Measurements from ENCODE around the gene IFNA10. TPM values are rescaled to one million over a fixed set of nuclear protein-coding genes. Genes with fewer than 3 reads are reported as not detected.
"Not testable (repeated sequence)": the region's sequence is repeated elsewhere in the genome, so short reads cannot be mapped to it uniquely, and the experiment has no call there.

Gene IFNA10
- not detected for total RNA-seq

DNA sequence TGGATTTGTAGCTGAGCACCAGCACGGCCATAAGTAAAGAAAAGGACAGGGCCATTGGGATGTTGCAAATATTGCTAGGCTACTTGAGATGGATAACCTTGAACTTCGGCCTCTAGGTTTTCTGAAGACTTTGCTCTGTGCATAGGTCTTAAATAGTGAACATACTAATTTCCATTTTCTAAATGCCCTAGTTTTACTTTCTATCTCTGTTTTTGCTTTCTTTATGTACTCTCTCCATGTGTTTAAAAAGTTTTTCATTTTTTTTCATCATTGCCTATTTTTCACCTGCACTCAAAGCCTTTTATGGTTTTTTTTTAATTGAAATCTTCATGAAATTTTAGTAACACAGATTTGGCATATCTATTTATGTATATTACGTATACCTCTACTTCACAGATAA, at the start of gene IFNA10:
TSS of gene IFNA10 (minus strand) at position 101 of the 400 bp plus-strand sequence. CDS start at position 55, 46 bp downstream.
- H3K27me3 ChIP-seq; intact Hi-C loops (cut with DNase I; ENCODE audit: low total_unique reads); H3K36me3 ChIP-seq; H3K4me1 ChIP-seq; H3K4me3 ChIP-seq; in situ Hi-C loops (cut with MboI; ENCODE audit: low pct_ligation_motif_present in 1 of 4, low pct_unique_long_range_greater_than_20kb in 1 of 4, low sequenced_read_pairs in 3 of 4); DNase-seq; H3K9me3 ChIP-seq; H3K27ac ChIP-seq: not testable (repeated sequence)
- WGBS, 2 donors (ENCODE audit: low coverage in 1 of 2): 81 to 89% methylated on average over 2 to 3 of the region's 3 CpGs

DNA sequence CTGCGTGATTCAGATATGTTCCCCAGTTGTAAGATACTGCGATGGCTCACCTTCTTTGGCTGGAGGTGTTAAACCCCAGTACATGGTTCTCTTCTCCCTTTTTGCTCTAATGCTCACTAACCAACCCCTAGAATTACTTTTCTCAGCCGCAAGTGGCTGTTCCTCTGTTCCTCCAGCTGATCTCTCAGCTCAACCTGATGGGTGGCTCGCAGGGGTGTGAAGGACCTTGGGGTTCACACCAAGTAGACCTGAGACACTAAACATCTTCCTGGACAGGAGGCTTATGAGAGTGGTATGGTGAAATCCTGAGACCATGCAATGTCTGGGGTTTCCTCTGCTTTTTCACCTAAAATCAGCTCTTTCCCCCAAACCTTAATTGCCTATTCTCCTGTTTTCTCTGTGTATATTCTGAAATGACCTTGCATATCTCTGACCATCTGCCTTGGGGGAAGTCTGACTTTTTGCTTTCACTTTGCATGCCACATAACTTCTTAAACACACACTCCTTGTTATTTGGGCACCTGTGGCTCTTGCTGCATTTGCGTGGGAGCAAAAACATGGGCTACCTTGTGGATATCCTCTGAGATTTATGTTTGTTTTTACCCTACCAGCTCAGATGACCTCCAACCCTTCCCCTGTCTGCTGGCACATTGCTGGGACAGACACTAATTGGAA, 48.7 kb upstream of the IFNA10 start:
- DNase-seq: no peak
- intact Hi-C loops (cut with DNase I; ENCODE audit: low total_unique reads): no loop called here
- Histone ChIP-seq H3K27ac (no peak overlapping the region), H3K36me3 (no peaks in the 10 kb centered on the region), H3K4me3 (no peak overlapping the region), H3K9me3 (no peaks in the 10 kb centered on the region), H3K4me1 (peaks cover 0 to 6% (median 0%) of the 10 kb centered on the region in 4 donors), H3K27me3 (peaks cover 8% of the 10 kb centered on the region)
- in situ Hi-C loops (cut with MboI; ENCODE audit: low pct_ligation_motif_present in 1 of 4, low pct_unique_long_range_greater_than_20kb in 1 of 4, low sequenced_read_pairs in 3 of 4): no loop called here
- WGBS, 2 donors (ENCODE audit: low coverage in 1 of 2): 62 to 75% methylated on average over 4 to 5 of the region's 5 CpGs
- TF ChIP-seq EP300 (IDR thresholded peaks at IDR 0.05; ENCODE audit: low read depth): no peak
- TF ChIP-seq, protein P1, sequence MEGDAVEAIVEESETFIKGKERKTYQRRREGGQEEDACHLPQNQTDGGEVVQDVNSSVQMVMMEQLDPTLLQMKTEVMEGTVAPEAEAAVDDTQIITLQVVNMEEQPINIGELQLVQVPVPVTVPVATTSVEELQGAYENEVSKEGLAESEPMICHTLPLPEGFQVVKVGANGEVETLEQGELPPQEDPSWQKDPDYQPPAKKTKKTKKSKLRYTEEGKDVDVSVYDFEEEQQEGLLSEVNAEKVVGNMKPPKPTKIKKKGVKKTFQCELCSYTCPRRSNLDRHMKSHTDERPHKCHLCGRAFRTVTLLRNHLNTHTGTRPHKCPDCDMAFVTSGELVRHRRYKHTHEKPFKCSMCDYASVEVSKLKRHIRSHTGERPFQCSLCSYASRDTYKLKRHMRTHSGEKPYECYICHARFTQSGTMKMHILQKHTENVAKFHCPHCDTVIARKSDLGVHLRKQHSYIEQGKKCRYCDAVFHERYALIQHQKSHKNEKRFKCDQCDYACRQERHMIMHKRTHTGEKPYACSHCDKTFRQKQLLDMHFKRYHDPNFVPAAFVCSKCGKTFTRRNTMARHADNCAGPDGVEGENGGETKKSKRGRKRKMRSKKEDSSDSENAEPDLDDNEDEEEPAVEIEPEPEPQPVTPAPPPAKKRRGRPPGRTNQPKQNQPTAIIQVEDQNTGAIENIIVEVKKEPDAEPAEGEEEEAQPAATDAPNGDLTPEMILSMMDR (IDR thresholded peaks at IDR 0.05): no peak
- no peak for TF ChIP-seq POLR2A (IDR thresholded peaks at IDR 0.05)
- no peak for TF ChIP-seq POLR2AphosphoS5 (IDR thresholded peaks at IDR 0.05)

DNA sequence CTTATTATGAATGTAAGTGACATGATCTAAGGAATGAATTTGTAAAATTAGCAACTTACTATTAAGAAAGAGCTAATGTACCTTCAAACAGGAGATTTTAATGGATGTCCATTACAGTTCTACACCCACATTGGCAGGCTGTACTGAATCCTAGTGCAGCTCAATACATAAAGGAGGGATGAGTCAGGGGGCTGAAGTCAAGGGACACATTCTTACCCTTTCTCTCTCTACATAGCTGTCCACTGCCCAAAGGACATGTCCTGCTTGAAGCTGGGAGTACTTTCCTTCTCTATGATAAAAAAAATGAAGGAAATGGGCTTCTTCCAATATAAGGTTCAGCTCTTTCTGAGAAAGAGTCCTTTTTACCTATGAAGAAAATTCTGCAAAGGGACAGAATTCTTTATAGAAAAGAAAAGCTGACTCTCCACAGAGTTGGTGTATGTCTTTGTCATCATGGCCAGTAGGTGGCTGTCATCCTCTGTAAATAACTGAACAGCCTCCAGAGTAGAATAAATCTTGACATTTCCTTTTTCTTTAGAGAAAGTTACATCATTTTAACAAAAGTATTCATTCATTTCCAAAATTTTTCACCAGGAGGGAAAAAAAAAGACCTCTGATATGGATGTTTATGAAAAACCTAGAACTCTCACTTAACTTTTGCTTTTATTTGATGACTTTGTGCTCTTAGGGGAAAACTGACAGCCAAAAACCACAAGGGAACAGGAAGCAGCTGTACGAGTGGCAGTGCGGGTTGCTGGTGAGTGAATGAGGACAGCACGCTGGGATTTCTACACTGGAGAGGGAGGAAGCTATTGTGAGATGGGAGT, 46.0 kb upstream of the IFNA10 start:
- in situ Hi-C loops (cut with MboI; ENCODE audit: low pct_ligation_motif_present in 1 of 4, low pct_unique_long_range_greater_than_20kb in 1 of 4, low sequenced_read_pairs in 3 of 4) (no loop called here), intact Hi-C loops (cut with DNase I; ENCODE audit: low total_unique reads) (no loop called here)
- 0 to 6% methylated on average over 3 of the region's 3 CpGs for WGBS, 2 donors (ENCODE audit: low coverage in 1 of 2)
- Histone ChIP-seq H3K27ac (no peak overlapping the region), H3K4me1 (peaks cover 0 to 6% (median 0%) of the 10 kb centered on the region in 4 donors), H3K4me3 (no peak overlapping the region), H3K36me3 (no peaks in the 10 kb centered on the region), H3K9me3 (no peaks in the 10 kb centered on the region), H3K27me3 (peaks cover 8% of the 10 kb centered on the region)
- DNase-seq: no peak
- TF ChIP-seq, protein P1 (IDR thresholded peaks at IDR 0.05): peak; percentile 19 to 44 (median 36)
- no peak for TF ChIP-seq EP300 (IDR thresholded peaks at IDR 0.05; ENCODE audit: low read depth)

DNA sequence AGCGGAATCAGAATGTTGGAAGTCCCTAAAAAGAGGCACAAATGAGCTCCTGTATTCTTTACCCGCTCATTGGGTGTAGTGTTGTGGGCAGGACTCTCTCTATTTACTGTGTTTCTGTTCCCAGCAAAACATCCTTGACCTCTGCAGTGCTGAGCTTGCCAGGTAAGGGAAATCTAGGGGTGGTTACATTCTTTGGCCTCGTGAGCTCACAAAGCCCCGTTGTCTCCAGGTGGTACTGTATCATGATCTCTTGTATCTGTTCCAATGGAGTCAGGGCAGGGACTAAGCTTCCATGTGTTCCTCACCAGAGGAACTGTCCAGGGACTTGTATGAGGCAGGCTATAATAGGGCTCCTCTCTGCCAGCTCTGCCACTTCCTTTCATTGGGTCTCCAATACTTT, 44.7 kb upstream of the IFNA10 start:
- TF ChIP-seq POLR2A (IDR thresholded peaks at IDR 0.05): no peak
- TF ChIP-seq, protein P1 (IDR thresholded peaks at IDR 0.05): no peak
- TF ChIP-seq POLR2AphosphoS5 (IDR thresholded peaks at IDR 0.05): no peak
- no peak for TF ChIP-seq EP300 (IDR thresholded peaks at IDR 0.05; ENCODE audit: low read depth)
- in situ Hi-C loops (cut with MboI; ENCODE audit: low pct_ligation_motif_present in 1 of 4, low pct_unique_long_range_greater_than_20kb in 1 of 4, low sequenced_read_pairs in 3 of 4): no loop called here
- DNase-seq: no peak
- no peak overlapping the region for H3K4me3 ChIP-seq
- no peak overlapping the region for H3K27ac ChIP-seq
- H3K36me3 ChIP-seq: no peaks in the 10 kb centered on the region
- intact Hi-C loops (cut with DNase I; ENCODE audit: low total_unique reads): no loop called here
- no peaks in the 10 kb centered on the region for H3K9me3 ChIP-seq
- 44% methylated on average over 4 of the region's 4 CpGs; no CpG with 5 or more reads in 1 of the 2 donors for WGBS, 2 donors (ENCODE audit: low coverage in 1 of 2)
- peaks cover 8% of the 10 kb centered on the region for H3K27me3 ChIP-seq
- H3K4me1 ChIP-seq: peaks cover 0 to 6% (median 0%) of the 10 kb centered on the region in 4 donors

Data from transverse colon (tissue), 4 donors.